Measurements from ENCODE around the gene CATSPERZ. TPM values are rescaled to one million over a fixed set of nuclear protein-coding genes. Genes with fewer than 3 reads are reported as not detected.

Gene CATSPERZ
- total and polyA plus RNA-seq, 9 of the 15 experiments (the other 6 are each of a cell fraction or from before 2014, with no cell fraction given) = 0.86 to 8.5 (median 3.5) TPM

- no peak for TF ChIP-seq NR4A1 (CRISPR knock-in tag; IDR thresholded peaks at IDR 0.05)
- 0 out of 2 replicates have a peak, but pooled peaks have one; percentile 23 for TF ChIP-seq NR4A1 (tag; IDR thresholded peaks at IDR 0.05)
- TF ChIP-seq PHF8 (IDR thresholded peaks at IDR 0.05; ENCODE audit: borderline replicate concordance, low read length) = peak; percentile 70; the same call in 1 of the 2 replicates
- no peak for TF ChIP-seq HOXB6 (CRISPR knock-in tag; IDR thresholded peaks at IDR 0.05; ENCODE audit: borderline replicate concordance)
- TF ChIP-seq MAFK (IDR thresholded peaks at IDR 0.05; ENCODE audit: low read length) = no peak
- TF ChIP-seq RFX5 (IDR thresholded peaks at IDR 0.05; ENCODE audit: low read depth, low read length) = peak; percentile 45; the same call in 1 of the 2 replicates
- peak; percentile 71 for TF ChIP-seq CXXC5 (CRISPR knock-in tag; IDR thresholded peaks at IDR 0.05)
- peak; percentile 40; the same call in 1 of the 2 replicates for TF ChIP-seq ZNF263 (CRISPR knock-in tag; IDR thresholded peaks at IDR 0.05; ENCODE audit: borderline replicate concordance)
- TF ChIP-seq DPF2 (IDR thresholded peaks at IDR 0.05) = 0 out of 2 replicates have a peak, but pooled peaks have one; percentile 63
- TF ChIP-seq RBFOX2 (IDR thresholded peaks at IDR 0.05; ENCODE audit: low read depth, low read length) = peak; percentile 82
- peak; percentile 95 for TF ChIP-seq ATF3 (IDR thresholded peaks at IDR 0.05)
- TF ChIP-seq ATF3 (CRISPR knock-in tag; conservative IDR thresholded peaks at IDR 0.05) = 0 out of 2 replicates have a peak, but pooled peaks have one; percentile 48
- TF ChIP-seq HBP1 (CRISPR knock-in tag; IDR thresholded peaks at IDR 0.05) = no peak
- TF ChIP-seq TAF1 (IDR thresholded peaks at IDR 0.05; ENCODE audit: control insufficient read depth, extremely low read depth, insufficient read depth, low read length, severe bottlenecking) = peak; percentile 50
- no peak for TF ChIP-seq KHSRP (IDR thresholded peaks at IDR 0.05)
- TF ChIP-seq FOXA3 (CRISPR knock-in tag; conservative IDR thresholded peaks at IDR 0.05 in 1 of 2, IDR thresholded peaks at IDR 0.05 in 1 of 2) = peak in 1 of 2 experiments; percentile 78; a peak in 1 of 4 replicates
- 0 out of 2 replicates have a peak, but pooled peaks have one; percentile 85 for TF ChIP-seq RBM14 (IDR thresholded peaks at IDR 0.05; ENCODE audit: borderline replicate concordance, insufficient read depth, low read depth, low read length)
- no peak for TF ChIP-seq FOXM1 (IDR thresholded peaks at IDR 0.05; ENCODE audit: low read depth)
- peak; percentile 30; the same call in 1 of the 2 replicates for TF ChIP-seq FOXM1 (CRISPR knock-in tag; IDR thresholded peaks at IDR 0.05; ENCODE audit: low read depth)
- no peak for TF ChIP-seq CBX2 (IDR thresholded peaks at IDR 0.05; ENCODE audit: insufficient read depth, low read length, poor library complexity, severe bottlenecking)
- TF ChIP-seq RNF2 (IDR thresholded peaks at IDR 0.05) = 0 out of 2 replicates have a peak, but pooled peaks have one; percentile 4
- peak; percentile 89 for TF ChIP-seq MYNN (IDR thresholded peaks at IDR 0.05)
- TF ChIP-seq MYNN (CRISPR knock-in tag; IDR thresholded peaks at IDR 0.05) = no peak
- no peak for TF ChIP-seq ZNF3 (CRISPR knock-in tag; IDR thresholded peaks at IDR 0.05)
- TF ChIP-seq MIER1 (IDR thresholded peaks at IDR 0.05; ENCODE audit: low read depth) = peak; percentile 70; the same call in 1 of the 2 replicates
- no peak for TF ChIP-seq SRSF1 (IDR thresholded peaks at IDR 0.05; ENCODE audit: low read depth, low read length)
- TF ChIP-seq ESRRA (IDR thresholded peaks at IDR 0.05; ENCODE audit: borderline replicate concordance, low read depth) = peak; percentile 83
- TF ChIP-seq ARHGAP35 (IDR thresholded peaks at IDR 0.05; ENCODE audit: partially characterized antibody) = peak; percentile 25
Measured at GRCh38 chr11:64317961-64318765, 18.0 kb downstream of the CATSPERZ start, which contains the start of gene PRDX5 (continued).
